Thoracic aorta endothelial cell (primary cell): Measurements from ENCODE around the gene RAB27A. TPM values are rescaled to one million over a fixed set of nuclear protein-coding genes. Genes with fewer than 3 reads are reported as not detected.

Experiments used
- total RNA-seq: library from RNA; depleted of rRNA; stranded (reverse); fragments of >200 nt; gene quantifications from 2 replicates; pipeline ENCODE4 v1.2.3, GENCODE V29; 2012

RAB27A gene
- 16.1 and 19.6 TPM in 2 replicates for total RNA-seq

GRCh38 chr15:55289746-55290527 lies at the start of gene RAB27A:
Gene RAB27A, minus strand, starts transcription at chr15:55289813. Its CDS starts 54,879 bp downstream, at chr15:55234934.

GRCh38 chr15:55318588-55319494 lies 29.2 kb upstream of the RAB27A start, which contains the start of the genes PIGB and PIGBOS1:
Gene PIGB, plus strand, starts transcription at chr15:55319222. Its CDS starts 29 bp downstream, at chr15:55319251.
Gene PIGBOS1, minus strand, starts transcription at chr15:55319123. Its CDS starts 1,331 bp downstream, at chr15:55317792.

GRCh38 chr15:55196458-55197361 lies 92.9 kb downstream of the RAB27A start, which contains the start of gene RSL24D1:
Gene RSL24D1, minus strand, starts transcription at chr15:55196941. Its CDS starts 51 bp downstream, at chr15:55196890.

Other genes starting within 250 kb of the RAB27A start
- gene RSL24D1, start 92.9 kb downstream of the RAB27A start, total RNA-seq: 118 and 121 TPM in 2 replicates
- 10.0 and 11.8 TPM in 2 replicates for gene PIGBOS1, start 29.3 kb upstream of the RAB27A start, total RNA-seq
- 18.0 and 20.5 TPM in 2 replicates for gene PIGB, start 29.4 kb upstream of the RAB27A start, total RNA-seq
- 59.4 and 61.0 TPM in 2 replicates for gene CCPG1, start 118.5 kb upstream of the RAB27A start, total RNA-seq
- 1.2 and 1.6 TPM in 2 replicates for gene PIERCE2, start 118.7 kb upstream of the RAB27A start, total RNA-seq
- 2.4 and 3.2 TPM in 2 replicates for gene DNAAF4, start 218.4 kb upstream of the RAB27A start, total RNA-seq